ENCODE data around the gene ITPKC. TPM values are rescaled to one million over a fixed set of nuclear protein-coding genes. Genes with fewer than 3 reads are reported as not detected.

Gene ITPKC
- total RNA-seq, 4 donors from 2014 or later: 20.9 to 68.6 (median 40.5) TPM

DNA sequence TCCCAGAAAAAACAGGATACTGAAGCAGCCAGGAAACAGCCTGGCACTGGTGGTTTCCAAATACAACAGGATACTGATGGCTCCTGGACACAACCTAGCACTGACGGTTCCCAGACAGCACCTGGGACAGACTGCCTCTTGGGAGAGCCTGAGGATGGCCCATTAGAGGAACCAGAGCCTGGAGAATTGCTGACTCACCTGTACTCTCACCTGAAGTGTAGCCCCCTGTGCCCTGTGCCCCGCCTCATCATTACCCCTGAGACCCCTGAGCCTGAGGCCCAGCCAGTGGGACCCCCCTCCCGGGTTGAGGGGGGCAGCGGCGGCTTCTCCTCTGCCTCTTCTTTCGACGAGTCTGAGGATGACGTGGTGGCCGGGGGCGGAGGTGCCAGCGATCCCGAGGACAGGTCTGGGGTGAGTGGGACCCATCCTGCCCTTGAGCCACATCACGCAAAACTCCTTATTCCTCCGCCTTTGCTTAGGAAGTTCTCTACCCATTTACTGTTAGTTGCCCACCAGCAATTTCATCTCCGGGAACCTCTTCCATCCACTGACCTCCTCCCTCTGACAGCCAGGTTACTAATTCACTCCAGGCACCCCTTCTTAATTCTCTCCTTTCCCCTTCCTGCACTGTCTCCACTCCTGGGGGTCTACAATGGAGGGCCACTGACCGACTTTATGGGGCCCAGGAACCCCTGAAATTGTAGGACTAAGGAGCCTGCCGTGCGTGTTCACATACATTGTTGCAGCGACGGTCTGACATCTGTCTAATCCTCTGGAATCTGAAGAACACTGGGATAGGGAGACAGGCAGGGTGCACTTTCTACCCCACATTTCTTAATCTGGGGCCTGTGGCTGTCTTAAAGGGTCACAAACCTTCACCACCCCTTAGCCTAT, 1.2 kb downstream of the ITPKC start:
- TF ChIP-seq, protein P1, sequence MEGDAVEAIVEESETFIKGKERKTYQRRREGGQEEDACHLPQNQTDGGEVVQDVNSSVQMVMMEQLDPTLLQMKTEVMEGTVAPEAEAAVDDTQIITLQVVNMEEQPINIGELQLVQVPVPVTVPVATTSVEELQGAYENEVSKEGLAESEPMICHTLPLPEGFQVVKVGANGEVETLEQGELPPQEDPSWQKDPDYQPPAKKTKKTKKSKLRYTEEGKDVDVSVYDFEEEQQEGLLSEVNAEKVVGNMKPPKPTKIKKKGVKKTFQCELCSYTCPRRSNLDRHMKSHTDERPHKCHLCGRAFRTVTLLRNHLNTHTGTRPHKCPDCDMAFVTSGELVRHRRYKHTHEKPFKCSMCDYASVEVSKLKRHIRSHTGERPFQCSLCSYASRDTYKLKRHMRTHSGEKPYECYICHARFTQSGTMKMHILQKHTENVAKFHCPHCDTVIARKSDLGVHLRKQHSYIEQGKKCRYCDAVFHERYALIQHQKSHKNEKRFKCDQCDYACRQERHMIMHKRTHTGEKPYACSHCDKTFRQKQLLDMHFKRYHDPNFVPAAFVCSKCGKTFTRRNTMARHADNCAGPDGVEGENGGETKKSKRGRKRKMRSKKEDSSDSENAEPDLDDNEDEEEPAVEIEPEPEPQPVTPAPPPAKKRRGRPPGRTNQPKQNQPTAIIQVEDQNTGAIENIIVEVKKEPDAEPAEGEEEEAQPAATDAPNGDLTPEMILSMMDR (IDR thresholded peaks at IDR 0.05; ENCODE audit: low read depth): no peak

GRCh38 chr19:40718774-40719391, 2.0 kb downstream of the ITPKC start:
- TF ChIP-seq, protein P1 (IDR thresholded peaks at IDR 0.05; ENCODE audit: low read depth): no peak

DNA sequence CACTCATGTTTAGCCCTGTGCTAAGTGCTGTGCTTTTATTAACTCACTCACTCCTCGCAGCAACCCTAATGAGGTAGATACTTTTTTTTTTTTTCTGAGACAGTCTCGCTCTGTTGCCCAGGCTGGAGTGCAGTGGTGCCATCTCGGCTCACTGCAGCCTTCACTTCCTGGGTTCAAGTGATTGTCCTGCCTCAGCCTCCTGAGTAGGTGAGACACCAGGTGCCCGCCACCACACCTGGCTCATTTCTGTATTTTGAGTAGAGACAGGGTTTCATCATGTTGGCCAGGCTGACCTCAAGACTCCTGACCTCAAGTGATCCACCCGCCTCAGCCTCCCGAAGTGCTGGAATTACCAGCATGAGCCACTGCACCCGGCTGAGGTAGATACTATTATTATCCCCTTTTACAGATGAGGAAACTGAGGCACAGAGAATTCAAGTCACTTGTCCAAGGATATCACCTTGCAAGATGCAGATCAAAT, 2.5 kb downstream of the ITPKC start:
- TF ChIP-seq, protein P1 (IDR thresholded peaks at IDR 0.05; ENCODE audit: low read depth): no peak

- TF ChIP-seq, protein P1 (IDR thresholded peaks at IDR 0.05; ENCODE audit: low read depth): no peak
Measured at GRCh38 chr19:40721140-40721486, 4.2 kb downstream of the ITPKC start.

- TF ChIP-seq, protein P1 (IDR thresholded peaks at IDR 0.05; ENCODE audit: low read depth): no peak
Measured at GRCh38 chr19:40721936-40722661, 5.2 kb downstream of the ITPKC start.

DNA sequence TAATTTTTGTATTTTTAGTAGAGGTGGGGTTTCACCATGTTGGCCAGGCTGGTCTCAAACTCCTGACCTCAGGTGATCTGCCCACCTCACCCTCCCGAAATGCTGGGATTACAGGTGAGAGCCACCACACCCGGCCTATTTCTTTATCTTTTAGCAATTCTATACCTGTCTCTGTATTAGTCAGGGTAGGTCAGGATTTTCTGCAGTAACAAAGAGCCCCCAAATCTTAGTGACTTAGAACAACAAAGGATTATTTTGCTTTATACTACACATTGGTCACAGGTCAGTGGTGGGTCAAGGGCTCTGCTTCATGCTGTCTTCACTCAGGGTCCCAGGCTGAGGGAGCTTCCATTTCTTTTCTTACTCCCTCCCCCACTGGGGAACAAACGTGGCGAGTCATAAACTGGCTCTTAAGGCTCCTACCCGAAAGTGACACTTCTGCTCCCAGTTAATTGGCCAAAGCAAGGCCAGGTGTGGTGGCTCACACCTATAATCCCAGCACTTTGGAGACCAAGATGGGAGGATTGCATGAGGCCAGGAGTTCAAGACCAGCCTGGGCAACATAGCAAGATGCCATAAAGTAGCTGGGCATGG, 6.8 kb downstream of the ITPKC start:
- TF ChIP-seq, protein P1 (IDR thresholded peaks at IDR 0.05; ENCODE audit: low read depth): no peak
